ENCODE results near the gene GH1. TPM values are rescaled to one million over a fixed set of nuclear protein-coding genes. Genes with fewer than 3 reads are reported as not detected.
"Not testable (repeated sequence)": the region's sequence is repeated elsewhere in the genome, so short reads cannot be mapped to it uniquely, and the experiment has no call there.

GH1 gene
- total RNA-seq, 4 donors from 2014 or later = not detected

- intact Hi-C loops (cut with DNase I) = no loop called here
- no peak for TF ChIP-seq POLR2AphosphoS5 (IDR thresholded peaks at IDR 0.05)
- no peak for TF ChIP-seq POLR2A (IDR thresholded peaks at IDR 0.05; ENCODE audit: low read depth)
- no peak for TF ChIP-seq EP300 (IDR thresholded peaks at IDR 0.05)
- no peak for TF ChIP-seq CTCF (IDR thresholded peaks at IDR 0.05)
- H3K27ac ChIP-seq (replicated peaks in 1 of 4) = no peak overlapping the region
- no peak for DNase-seq (ENCODE audit: extremely low spot score)
- no peak overlapping the region for H3K4me3 ChIP-seq
- H3K9me3 ChIP-seq = no peaks in the 10 kb centered on the region
- WGBS = 97% methylated on average over 8 of the region's 10 CpGs
- peaks cover 5 to 20% (median 16%) of the 10 kb centered on the region in 4 donors for H3K4me1 ChIP-seq
- peaks cover 0 to 13% (median 0%) of the 10 kb centered on the region in 4 donors for H3K36me3 ChIP-seq
- H3K27me3 ChIP-seq = no peaks in the 10 kb centered on the region
Observed at GRCh38 chr17:63928172-63928666, 9.6 kb upstream of the GH1 start.

- Histone ChIP-seq H3K4me3 (no peak overlapping the region), H3K4me1 (peaks cover 5 to 20% (median 16%) of the 10 kb centered on the region in 4 donors), H3K36me3 (peaks cover 0 to 13% (median 0%) of the 10 kb centered on the region in 4 donors), H3K9me3 (no peaks in the 10 kb centered on the region), H3K27me3 (no peaks in the 10 kb centered on the region), H3K27ac (replicated peaks in 1 of 4) (no peak overlapping the region)
- intact Hi-C loops (cut with DNase I) = no loop called here
- no peak for DNase-seq (ENCODE audit: extremely low spot score)
- TF ChIP-seq POLR2A (IDR thresholded peaks at IDR 0.05; ENCODE audit: low read depth) = no peak
- TF ChIP-seq CTCF (IDR thresholded peaks at IDR 0.05) = no peak
- no peak for TF ChIP-seq POLR2AphosphoS5 (IDR thresholded peaks at IDR 0.05)
- no peak for TF ChIP-seq EP300 (IDR thresholded peaks at IDR 0.05)
- WGBS = 72% methylated on average over 6 of the region's 8 CpGs
Observed at GRCh38 chr17:63927464-63928171, 9.0 kb upstream of the GH1 start.

GRCh38 chr17:63926164-63926563 is 7.5 kb upstream of the GH1 start:
- intact Hi-C loops (cut with DNase I) = no loop called here
- TF ChIP-seq POLR2AphosphoS5 (IDR thresholded peaks at IDR 0.05) (no peak), POLR2A (IDR thresholded peaks at IDR 0.05; ENCODE audit: low read depth) (no peak)
- Histone ChIP-seq H3K27ac (replicated peaks in 1 of 4) (no peak overlapping the region), H3K4me3 (no peak overlapping the region), H3K4me1 (peaks cover 3 to 10% (median 7%) of the 10 kb centered on the region in 4 donors), H3K9me3 (no peaks in the 10 kb centered on the region), H3K36me3 (peaks cover 0 to 13% (median 0%) of the 10 kb centered on the region in 4 donors), H3K27me3 (no peaks in the 10 kb centered on the region)
- no peak for DNase-seq (ENCODE audit: extremely low spot score)
- WGBS = 93% methylated on average over 2 of the region's 2 CpGs

GRCh38 chr17:63925615-63926014 is 7.0 kb upstream of the GH1 start:
- peaks cover 0 to 13% (median 0%) of the 10 kb centered on the region in 4 donors for H3K36me3 ChIP-seq
- DNase-seq (ENCODE audit: extremely low spot score) = no peak
- WGBS = 79% methylated on average over 4 of the region's 5 CpGs
- TF ChIP-seq POLR2A (IDR thresholded peaks at IDR 0.05; ENCODE audit: low read depth) (no peak), POLR2AphosphoS5 (IDR thresholded peaks at IDR 0.05) (no peak), EP300 (IDR thresholded peaks at IDR 0.05) (no peak), CTCF (IDR thresholded peaks at IDR 0.05) (no peak)
- no peak overlapping the region for H3K4me3 ChIP-seq
- H3K4me1 ChIP-seq = peaks cover 0 to 4% (median 2%) of the 10 kb centered on the region in 4 donors
- no peaks in the 10 kb centered on the region for H3K27me3 ChIP-seq
- no peak overlapping the region for H3K27ac ChIP-seq (replicated peaks in 1 of 4)
- H3K9me3 ChIP-seq = no peaks in the 10 kb centered on the region
- intact Hi-C loops (cut with DNase I) = no loop called here

GRCh38 chr17:63922402-63922801 is 3.8 kb upstream of the GH1 start:
- intact Hi-C loops (cut with DNase I); DNase-seq (ENCODE audit: extremely low spot score); H3K9me3 ChIP-seq; H3K27ac ChIP-seq (replicated peaks in 1 of 4); H3K36me3 ChIP-seq; H3K4me3 ChIP-seq; H3K4me1 ChIP-seq: not testable (repeated sequence)
- peaks cover 0 to 13% (median 0%) of the 10 kb centered on the region in 4 donors for H3K27me3 ChIP-seq
- 78% methylated on average over 9 of the region's 9 CpGs for WGBS

GRCh38 chr17:63920779-63921178 is 2.1 kb upstream of the GH1 start:
- H3K27me3 ChIP-seq = peaks cover 0 to 13% (median 0%) of the 10 kb centered on the region in 4 donors
- H3K27ac ChIP-seq (replicated peaks in 1 of 4); H3K4me1 ChIP-seq; H3K9me3 ChIP-seq; DNase-seq (ENCODE audit: extremely low spot score); H3K4me3 ChIP-seq; intact Hi-C loops (cut with DNase I); H3K36me3 ChIP-seq: not testable (repeated sequence)
- WGBS = 92% methylated on average over 4 of the region's 5 CpGs

GRCh38 chr17:63920050-63920449 is 1.4 kb upstream of the GH1 start:
- intact Hi-C loops (cut with DNase I); H3K9me3 ChIP-seq; DNase-seq (ENCODE audit: extremely low spot score); H3K27ac ChIP-seq (replicated peaks in 1 of 4); H3K36me3 ChIP-seq; H3K4me1 ChIP-seq; H3K4me3 ChIP-seq: not testable (repeated sequence)
- peaks cover 0 to 13% (median 0%) of the 10 kb centered on the region in 4 donors for H3K27me3 ChIP-seq
- 89% methylated on average over 6 of the region's 6 CpGs for WGBS
